Measurements from ENCODE around the gene BMPER.

BMPER gene

DNA sequence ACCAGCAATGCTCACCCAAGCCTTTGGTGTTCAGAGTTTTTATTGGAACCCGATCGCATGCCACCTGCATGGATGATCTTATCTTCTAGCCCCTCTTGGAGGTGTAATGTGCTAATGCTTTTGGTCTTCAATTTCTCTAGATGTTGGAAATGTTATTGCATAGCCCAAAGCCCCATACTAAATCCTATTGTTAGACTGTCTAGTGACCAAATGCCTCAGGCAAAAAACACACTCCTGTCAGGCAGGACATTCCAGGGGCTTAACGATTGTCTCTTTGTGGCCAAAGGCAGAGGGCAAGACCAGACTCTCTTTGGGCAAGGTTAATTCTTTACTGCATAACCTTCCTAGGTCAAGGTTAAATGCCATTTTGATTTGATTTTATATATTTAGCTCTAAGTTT is 187.9 kb downstream of the BMPER start:
- peak; percentile 28 for DNase-seq (ENCODE audit: low read depth)

- peak; percentile 86 for DNase-seq (ENCODE audit: low read depth)
Observed at GRCh38 chr7:34096198-34096651, 190.9 kb downstream of the BMPER start.

- DNase-seq (ENCODE audit: low read depth) = no peak
Observed at GRCh38 chr7:34096777-34097176, 191.4 kb downstream of the BMPER start.

DNA sequence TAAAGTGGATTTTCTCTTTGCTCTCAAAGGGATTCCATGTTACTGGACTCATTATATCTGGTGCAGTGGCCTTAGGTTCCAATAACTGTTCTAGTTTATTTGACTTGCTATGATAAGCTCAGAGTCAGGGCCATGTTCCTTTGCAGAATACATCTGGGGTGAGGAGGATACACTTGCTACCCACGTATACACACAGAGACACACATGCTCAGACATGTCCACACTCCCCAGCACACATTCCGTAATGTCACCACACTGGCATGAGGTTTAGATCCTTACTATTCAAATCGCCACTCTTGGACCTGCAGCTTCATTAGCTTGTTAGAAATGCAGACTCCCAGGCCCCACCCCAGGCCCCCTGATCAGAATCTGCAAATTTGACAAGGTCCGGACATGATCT is 195.3 kb downstream of the BMPER start:
- no peak for DNase-seq (ENCODE audit: low read depth)

- no peak for DNase-seq (ENCODE audit: low read depth)
Observed at GRCh38 chr7:34104115-34104514, 198.8 kb downstream of the BMPER start.

DNA sequence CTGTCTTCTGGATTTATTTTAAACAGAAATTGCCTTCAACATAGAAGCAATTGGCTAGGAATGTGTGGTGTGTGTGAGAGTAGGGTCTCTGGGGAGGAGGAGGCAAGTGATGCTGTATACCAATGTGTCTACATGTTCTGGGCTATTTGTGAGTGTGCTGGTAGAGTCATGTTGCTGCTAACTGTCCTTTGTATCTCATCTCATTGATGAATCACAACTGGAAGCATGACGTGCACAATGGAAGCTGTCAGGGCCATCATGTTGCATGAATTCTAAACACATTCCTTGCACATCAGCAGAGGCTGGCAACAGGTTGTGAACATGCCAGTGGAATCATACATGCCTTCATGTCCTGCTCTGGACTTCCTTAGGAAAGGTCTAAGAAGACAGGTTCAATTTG is 199.7 kb downstream of the BMPER start:
- DNase-seq (ENCODE audit: low read depth) = peak; percentile 20

- DNase-seq (ENCODE audit: low read depth) = peak; percentile 59
Observed at GRCh38 chr7:34107276-34107675, 201.9 kb downstream of the BMPER start.

- no peak for DNase-seq (ENCODE audit: low read depth)
Observed at GRCh38 chr7:34108165-34108564, 202.8 kb downstream of the BMPER start.

DNA sequence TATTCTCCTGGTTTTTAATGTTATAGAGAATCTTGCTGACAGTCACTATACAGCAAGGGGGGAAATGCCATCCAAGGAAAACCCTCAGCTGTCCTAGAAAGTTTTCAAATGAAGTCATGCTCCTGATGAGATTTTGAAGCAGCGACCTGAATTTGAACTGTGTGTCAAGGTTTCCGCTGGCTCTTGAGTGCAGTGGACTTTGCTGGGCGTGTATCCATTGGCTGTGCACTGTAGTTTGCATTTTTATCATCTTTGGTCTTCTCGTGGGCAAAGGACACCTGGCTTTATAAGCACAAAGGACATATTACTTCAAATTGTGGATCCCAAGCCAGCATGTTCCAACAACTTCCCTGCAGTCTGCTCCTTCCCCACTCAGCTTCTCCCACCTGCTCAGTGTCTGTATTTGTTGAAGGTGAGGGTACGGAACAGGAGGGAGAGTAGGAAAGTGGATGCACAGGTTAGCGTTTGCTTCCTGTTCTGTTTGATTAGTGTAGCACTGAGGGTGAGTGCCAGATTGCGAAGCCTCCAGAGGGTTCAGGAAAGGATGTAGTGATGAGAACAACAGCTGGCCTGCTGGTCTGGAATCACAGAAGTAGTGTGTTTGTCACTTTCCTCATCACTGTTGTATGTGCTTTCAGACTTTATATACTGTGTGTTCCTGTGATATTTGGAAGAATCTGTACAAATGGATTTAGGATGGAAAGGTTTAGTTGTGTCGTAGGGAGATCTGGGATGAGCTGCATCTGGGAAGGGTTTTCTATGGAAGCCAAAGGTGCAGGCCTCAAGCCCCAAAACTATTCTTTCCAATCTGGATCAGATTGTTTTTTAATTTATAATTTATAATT is 204.8 kb downstream of the BMPER start:
- DNase-seq (ENCODE audit: low read depth) = no peak

DNA sequence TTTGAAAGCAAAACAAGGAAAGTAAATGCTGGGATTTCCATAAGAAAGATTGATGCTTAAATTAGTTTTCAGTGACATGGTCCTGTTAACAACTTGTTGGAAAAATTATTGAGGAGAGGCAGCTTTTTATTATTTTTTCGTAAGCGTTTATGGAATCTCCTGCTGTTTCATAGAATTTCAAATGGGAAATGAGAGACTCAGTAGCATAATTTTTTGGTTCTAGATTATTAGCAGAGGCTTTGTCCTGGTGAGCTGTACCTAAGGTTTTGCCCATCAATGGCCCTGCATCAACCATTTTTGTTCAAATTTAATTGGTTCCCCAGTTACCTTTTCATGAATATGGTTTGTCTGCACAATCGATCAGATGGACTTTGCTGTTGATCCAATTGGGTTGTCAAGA is 205.7 kb downstream of the BMPER start:
- DNase-seq (ENCODE audit: low read depth) = no peak

DNA sequence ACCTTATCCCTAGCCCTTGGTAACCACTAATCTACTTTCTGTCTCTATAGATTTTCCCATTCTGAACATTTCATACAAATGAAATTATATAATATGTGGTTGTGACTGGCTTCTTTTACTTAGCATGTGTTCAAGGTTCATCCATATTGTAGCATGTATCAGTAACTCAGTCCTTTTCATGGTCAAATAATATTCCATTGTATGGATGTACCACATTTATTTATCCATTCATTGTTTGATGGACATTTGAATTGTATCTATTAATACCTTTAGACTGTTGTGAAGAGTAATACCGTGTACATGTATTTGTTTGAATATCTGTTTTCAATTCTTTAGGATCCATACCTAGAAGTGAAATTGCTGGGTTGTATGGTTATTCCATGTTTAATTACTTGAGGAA is 210.2 kb downstream of the BMPER start:
- no peak for DNase-seq (ENCODE audit: low read depth)

DNA sequence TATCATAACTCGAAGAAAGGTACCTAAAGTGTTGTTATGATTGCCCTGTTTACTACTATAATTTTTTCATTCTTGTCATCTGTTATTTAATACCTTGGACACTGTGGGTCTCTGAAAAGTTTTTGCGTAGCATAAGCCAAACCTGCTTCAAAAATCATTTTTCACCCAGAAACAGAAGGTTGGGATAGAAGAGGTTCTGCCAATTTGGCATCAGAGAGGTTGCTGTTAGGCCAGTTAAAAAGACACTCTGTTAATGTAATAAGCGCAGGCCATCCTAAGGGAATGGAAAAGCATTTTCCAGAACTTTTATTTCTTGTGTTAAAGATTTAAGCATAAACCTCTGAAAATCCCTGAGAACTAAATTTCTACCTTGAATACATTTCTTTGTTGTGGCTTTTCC is 212.2 kb downstream of the BMPER start:
- DNase-seq (ENCODE audit: low read depth) = no peak

DNA sequence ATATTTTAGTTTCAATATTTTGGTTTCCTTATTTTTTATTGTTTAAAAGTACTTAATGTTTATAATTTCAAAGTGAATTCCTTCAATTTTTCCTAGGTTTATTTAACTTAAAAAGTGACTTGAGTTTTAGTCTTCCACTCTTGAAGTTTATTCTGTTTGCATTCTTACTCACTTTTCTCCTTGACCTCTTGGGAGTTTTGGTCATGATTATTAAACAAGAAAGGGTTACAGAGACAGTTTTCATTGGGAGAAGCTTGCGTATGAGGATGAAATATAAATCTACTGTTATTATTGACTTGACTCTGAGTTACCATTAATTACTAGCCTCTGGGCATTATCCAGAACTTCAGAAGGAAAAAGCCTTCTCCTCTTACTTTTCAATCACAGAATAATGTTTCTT is 216.0 kb downstream of the BMPER start:
- DNase-seq (ENCODE audit: low read depth) = peak; percentile 9

GRCh38 chr7:34123316-34123715 is 218.0 kb downstream of the BMPER start:
- DNase-seq (ENCODE audit: low read depth) = no peak

DNA sequence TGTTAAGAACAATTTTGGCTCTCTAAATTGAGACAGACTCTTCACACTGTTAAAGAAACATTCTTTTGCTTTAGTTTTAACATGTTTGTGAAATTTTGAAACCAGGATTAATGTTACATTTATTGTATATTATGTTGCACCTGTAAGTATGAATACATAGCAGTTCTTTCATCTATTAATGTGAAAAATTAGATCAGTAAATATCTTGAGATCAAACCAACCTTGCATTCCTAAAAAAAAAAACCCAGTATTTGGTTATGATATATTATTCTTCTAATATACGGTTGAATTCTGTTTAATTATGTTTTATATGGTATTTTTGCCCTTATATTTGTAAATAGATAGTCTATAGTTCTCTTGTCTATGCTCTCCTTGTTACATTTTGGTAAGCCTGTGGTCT is 219.4 kb downstream of the BMPER start:
- no peak for DNase-seq (ENCODE audit: low read depth)

- peak; percentile 82 for DNase-seq (ENCODE audit: low read depth)
Observed at GRCh38 chr7:34128762-34129161, 223.4 kb downstream of the BMPER start.

DNA sequence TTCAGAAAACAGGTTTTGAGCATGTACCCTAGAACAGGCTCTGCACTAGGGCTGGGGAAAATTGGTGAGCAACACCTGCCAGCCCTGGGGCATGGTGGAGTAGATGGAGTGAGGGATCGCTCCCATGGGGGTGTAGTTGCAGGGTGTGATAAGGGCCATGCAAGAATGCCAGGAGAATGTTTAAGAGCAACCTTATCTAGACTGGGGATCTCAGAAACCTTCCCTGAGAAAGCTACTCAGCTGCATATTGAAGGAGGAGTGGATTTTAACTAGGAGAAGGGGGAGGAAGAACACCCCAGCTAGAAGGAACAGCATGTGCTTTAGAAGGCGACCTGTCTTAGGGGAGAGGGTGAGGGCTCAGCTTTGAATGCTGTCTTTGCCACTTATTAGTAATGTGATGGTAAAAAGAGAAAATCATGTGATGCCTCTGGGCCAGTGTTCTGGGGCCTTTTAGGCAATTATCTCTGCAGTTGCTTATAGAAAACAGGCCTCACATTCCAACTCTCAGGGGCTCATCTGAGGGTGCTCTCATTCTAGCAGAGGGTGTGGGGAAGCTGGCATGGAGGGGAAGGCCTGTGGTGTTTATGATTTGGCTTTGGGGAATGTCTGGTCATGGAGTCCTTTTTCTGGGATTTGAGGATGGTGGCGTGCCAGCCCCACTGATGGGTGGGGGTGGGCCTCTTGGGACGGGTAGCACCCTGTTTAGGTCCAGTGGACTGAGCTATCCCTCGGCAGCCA is 225.4 kb downstream of the BMPER start:
- peak; percentile 57 for DNase-seq (ENCODE audit: low read depth)

DNA sequence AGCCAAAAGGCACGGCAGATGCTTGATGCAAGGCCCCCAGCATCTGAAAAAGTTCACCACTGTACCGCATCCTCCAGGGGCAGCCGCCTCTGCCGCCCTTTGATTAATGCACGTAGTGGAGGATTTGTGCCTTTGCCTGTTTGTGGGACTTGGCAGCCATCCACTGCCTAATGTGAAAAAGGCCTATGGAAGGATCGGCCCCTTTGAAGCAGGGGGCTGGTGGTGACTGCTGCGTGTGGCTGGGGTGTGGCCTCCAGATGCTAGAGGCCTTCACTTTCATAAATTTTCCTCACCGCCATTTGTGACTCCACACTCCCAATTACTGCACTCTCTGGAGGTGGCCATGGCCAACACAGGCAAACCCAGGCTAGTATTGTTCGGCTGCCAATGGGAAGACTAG is 226.0 kb downstream of the BMPER start:
- DNase-seq (ENCODE audit: low read depth) = no peak

- peak; percentile 89 for DNase-seq (ENCODE audit: low read depth)
Observed at GRCh38 chr7:34133356-34133982, 228.1 kb downstream of the BMPER start.

GRCh38 chr7:34133983-34134782 is 228.8 kb downstream of the BMPER start:
- DNase-seq (ENCODE audit: low read depth) = peak; percentile 79

- no peak for DNase-seq (ENCODE audit: low read depth)
Observed at GRCh38 chr7:34135924-34136323, 230.6 kb downstream of the BMPER start.

- DNase-seq (ENCODE audit: low read depth) = no peak
Observed at GRCh38 chr7:34136698-34137097, 231.4 kb downstream of the BMPER start.

All from EH (cell line).